GM15510 (cell line): ENCODE data around the gene OGFR.

Source experiments
- POLR2A ChIP-seq: IDR thresholded peaks from 3 replicates; pipeline ENCODE4 v1.6.1; 2011; ENCODE audit warnings: borderline replicate concordance; ENCODE audit not compliant: insufficient read length; ENCODE audit errors: extremely low read depth

The OGFR gene

GRCh38 chr20:62804627-62805154 is at the start of gene OGFR:
TSS of gene OGFR (plus strand) at chr20:62804835. CDS start at chr20:62804860, 25 bp downstream.
- peak; percentile 77 for TF ChIP-seq POLR2A

DNA sequence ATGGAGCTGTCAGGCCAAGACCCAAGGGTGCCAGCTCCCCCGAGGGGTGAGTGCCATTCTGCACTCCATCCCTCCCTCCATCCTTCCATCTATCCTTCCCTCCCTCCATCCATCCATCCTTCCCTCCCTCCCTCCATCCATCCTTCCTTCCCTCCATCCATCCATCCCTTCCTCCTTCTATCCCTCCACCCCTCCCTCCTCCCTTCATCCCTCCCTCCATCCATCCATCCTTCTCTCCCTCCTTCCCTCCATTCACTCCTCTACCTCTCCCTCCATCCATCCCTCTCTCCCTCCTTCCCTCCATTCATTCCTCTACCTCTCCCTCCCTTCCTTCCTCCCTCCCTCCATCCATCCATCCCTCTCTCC is 49.7 kb upstream of the OGFR start:
- TF ChIP-seq POLR2A = no peak

GRCh38 chr20:62755817-62756724 is 48.6 kb upstream of the OGFR start:
- TF ChIP-seq POLR2A = no peak

DNA sequence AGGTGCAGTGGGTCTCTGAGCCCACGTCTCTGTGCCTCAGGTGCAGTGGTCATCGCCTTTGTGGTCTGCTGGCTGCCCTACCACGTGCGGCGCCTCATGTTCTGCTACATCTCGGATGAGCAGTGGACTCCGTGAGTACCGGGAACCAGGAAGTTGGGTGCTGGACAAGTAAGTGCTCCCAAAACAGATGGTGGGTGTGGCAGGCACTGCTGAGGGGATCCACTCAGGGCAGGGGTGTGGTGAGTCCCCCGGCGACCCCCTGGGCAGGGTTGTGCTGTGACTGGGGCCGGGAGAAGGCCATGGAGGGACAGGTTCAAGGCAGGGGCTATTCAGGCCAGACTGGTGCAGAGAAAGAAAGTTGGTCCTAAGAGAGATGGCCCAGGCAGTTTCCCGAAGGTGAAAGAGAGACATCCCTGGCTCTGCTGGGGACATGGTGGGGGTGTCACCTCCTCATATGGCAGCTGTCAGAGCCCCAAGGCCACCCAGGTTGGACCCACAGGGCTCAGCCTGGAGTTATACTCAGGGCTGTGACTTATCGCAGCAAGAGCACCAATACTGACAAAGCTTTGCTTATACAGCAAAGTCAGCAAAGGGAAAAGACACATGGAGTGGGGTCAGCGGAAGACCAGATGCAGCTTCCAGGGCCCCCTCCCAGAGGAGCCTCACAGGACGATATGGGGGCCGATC is 46.3 kb upstream of the OGFR start:
- no peak for TF ChIP-seq POLR2A

DNA sequence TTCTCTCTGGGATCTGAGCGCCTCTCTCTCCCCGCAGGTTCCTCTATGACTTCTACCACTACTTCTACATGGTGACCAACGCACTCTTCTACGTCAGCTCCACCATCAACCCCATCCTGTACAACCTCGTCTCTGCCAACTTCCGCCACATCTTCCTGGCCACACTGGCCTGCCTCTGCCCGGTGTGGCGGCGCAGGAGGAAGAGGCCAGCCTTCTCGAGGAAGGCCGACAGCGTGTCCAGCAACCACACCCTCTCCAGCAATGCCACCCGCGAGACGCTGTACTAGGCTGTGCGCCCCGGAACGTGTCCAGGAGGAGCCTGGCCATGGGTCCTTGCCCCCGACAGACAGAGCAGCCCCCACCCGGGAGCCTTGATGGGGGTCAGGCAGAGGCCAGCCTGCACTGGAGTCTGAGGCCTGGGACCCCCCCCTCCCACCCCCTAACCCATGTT is 44.6 kb upstream of the OGFR start:
- TF ChIP-seq POLR2A = no peak

- no peak for TF ChIP-seq POLR2A
These were observed 44.2 kb upstream of the OGFR start for GRCh38 chr20:62760471-62760855.

DNA sequence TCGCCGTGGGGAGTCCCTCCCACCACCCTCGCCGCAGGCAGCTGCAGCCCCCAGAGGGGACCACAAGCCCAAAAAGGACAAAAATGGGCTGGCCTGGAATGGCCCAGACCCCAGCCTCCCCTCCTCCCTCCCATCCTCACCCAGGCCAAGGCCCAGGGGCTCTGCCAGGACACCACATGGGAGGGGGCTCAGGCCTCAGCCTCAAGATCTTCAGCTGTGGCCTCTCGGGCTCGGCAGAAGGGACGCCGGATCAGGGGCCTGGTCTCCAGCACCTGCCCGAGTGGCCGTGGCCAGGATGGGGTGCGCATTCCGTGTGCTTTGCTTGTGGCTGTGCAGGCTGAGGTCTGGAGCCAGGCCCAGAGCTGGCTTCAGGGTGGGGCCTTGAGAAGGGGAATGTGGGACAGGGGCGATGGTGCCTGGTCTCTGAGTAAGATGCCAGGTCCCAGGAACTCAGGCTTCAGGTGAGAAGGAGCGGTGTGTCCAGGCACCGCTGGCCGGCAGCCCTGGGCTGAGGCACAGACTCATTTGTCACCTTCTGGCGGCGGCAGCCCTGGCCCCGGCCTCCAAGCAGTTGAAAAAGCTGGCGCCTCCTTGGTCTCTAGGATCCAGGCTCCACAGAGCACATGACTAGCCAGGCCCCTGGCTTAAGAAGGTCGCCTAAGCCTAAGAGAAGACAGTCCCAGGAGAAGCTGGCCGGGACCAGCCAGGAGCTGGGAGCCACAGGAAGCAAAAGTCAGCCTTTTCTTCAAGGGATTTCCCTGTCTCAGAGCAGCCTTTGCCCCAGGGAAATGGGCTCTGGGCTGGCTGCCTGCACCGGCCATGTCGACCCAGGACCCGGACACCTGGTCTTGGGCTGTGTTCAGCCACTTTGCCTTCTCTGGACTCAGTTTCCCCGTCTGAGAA is 43.5 kb upstream of the OGFR start:
- no peak for TF ChIP-seq POLR2A

- no peak for TF ChIP-seq POLR2A
These were observed 42.9 kb upstream of the OGFR start for GRCh38 chr20:62761759-62762131.

- no peak for TF ChIP-seq POLR2A
These were observed 42.3 kb upstream of the OGFR start for GRCh38 chr20:62762376-62762775.

DNA sequence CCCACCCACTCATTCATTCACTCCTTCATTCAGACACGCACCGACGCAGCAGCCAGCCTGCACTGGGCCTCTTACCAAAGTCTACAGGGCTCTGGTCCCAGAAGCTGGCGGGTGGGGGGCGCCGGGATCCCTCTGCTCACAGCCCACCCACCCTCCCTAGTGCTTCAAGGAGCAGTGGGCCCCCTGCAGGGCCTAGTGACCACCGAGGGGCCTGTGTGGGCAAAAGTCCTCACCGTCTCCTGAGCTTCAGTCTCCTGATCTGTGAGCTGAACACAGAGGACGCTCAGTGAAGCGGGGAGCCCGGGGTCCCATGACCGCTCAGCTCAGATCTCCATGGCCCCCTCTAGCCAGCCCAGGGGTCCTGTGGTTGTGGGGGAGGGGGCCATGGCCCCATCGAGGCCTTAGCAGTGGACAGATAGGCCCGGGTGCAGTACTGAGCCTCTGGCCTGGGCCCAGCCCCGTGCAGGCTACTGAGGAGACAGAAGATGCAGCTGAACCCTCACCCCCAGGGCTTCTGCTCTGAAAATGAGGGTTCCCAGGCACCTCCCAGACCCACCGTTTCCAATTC is 41.8 kb upstream of the OGFR start:
- no peak for TF ChIP-seq POLR2A

DNA sequence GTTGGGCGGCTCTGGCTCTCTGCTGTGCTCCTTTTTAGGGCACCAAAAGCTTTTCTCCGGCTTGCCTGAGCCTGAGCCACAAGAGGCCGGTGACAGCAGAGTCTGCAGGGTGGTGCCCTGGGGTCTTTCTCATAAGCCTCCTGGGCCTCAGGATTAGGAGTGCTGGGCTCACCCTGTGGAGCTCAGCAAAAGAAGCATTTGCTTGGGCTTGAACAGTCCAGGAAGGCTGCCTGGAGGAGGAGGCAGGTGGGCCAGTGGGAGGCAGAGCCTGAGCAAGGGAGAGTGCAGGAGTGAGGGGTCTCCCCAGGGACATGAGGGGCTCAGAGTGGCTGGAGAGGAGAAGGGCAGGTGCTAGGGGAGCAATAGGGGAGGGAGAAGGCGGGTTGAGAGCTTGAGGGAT is 41.2 kb upstream of the OGFR start:
- TF ChIP-seq POLR2A = no peak

DNA sequence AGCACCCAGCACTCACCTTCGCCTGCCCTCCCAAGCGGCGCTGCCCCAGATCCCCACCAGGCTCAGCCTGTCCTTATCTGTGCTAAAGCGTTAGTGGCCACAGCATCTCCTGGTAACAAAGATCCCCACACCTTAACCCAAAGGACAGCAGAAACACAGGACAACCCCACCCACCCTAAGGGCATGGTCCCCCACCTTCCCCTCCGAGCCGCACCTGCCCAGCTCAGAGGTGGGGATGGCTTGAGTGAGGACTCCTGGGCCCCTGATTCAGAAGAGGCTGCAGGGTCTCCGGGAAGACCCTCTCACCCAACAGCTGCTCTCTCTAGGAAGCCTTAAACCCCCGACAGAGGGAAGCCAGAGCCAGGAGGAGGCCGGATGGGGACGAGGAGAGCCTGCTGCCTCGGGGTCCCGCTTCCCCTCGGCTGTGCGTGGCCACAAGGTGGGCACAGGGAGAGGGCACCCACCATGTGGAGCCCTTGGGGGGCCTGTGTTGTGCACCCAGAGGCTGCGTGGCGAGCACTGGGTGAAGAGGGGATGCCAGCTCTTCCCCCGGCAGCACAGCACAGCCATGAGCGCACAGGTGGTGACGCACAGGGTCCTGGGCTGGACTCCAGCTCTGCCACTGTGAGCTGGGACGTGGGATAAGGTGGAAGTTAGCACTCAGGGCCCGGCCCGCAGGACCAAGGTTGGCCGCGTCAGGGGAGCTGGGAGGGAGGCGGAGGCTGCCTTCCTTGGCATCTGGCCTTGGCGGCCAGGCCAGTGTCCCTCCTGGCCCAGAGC is 40.3 kb upstream of the OGFR start:
- no peak for TF ChIP-seq POLR2A

DNA sequence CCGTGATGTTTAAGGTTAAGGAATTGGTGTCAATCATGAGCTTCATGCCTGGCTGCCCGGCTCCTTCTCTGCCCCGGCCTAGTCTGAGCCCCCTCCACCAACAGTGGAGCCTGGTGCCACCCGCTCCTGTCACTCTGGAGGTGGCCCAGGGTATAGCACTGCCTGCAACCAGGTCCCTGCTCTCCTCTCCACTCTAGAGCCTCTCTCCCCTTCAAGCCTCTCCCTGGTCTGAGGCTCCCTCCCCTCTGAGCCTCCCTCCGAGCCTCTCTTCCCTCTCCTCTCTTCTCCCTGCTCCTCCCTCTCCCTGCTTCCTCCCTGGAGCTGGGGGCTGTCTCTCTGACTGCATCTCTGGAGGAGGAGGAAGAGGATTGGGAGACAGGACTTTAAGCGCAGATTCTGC is 39.6 kb upstream of the OGFR start:
- no peak for TF ChIP-seq POLR2A
